Nephron (organoid): ENCODE results near the gene LAMA3.
A peak's percentile ranks its signal among the peaks of the same experiment; 100 is the strongest.

Experiments used
- H3K27ac Mint-ChIP-seq, 3 experiments: 2 replicates each; pipeline ENCODE4 v1.8.0; 2020; ENCODE audit warnings: mixed read lengths in 3 of 3, mild to moderate bottlenecking in 2 of 3, moderate library complexity in 1 of 3
- H3K27me3 Mint-ChIP-seq: 2 replicates; pipeline ENCODE4 v1.8.0; 2021; ENCODE audit warnings: low read depth, mild to moderate bottlenecking, moderate library complexity, mixed read lengths
- H3K36me3 Mint-ChIP-seq: 2 replicates; pipeline ENCODE4 v1.8.0; 2020; ENCODE audit warnings: low read depth, mixed read lengths
- H3K4me1 Mint-ChIP-seq: 2 replicates; pipeline ENCODE4 v1.8.0; 2020; ENCODE audit warnings: mixed read lengths
- H3K4me3 Mint-ChIP-seq, 3 experiments: 2 replicates each; pipeline ENCODE4 v1.8.0; 2020; ENCODE audit warnings: mild to moderate bottlenecking in 3 of 3, mixed read lengths in 3 of 3, moderate library complexity in 2 of 3
- H3K9me3 Mint-ChIP-seq: 2 replicates; pipeline ENCODE4 v1.8.0; 2020; ENCODE audit warnings: mixed read lengths
- TF ChIP-seq, protein P1 (sequence below), 3 experiments: fragments of 200-600 bp; sonication (generic); IDR thresholded peaks; one replicate each; pipeline ENCODE4 v1.5.0; 2021; ENCODE audit warnings: antibody characterized with exemption in 3 of 3; ENCODE audit not compliant: unreplicated experiment in 3 of 3

Gene LAMA3

DNA sequence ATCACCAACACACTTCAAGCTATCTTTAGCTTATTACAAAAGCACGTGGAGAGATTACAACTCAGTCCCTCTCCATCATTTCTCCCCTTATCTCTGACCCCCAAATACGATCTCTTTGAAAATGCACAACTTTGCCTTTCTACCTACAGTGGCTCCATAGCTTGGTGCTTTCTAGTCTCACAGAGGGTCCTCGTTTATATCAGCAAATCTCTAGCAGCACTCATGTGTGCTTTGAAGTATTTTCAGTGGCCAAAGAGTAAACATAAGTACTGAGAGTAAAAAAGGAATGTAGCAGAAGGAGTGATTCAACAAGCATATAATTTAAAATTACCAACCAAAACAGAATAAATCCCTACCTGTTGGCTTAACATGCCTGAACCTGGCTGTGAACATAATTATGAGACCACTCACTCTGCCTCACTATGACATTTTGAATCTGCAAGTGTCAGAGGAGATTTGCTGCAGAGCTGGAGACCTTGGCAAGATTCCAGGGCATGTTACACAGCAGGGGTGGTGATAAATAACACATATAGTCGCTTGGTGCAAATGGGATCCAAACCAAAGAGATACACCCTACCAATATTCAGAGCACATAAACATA is 54.6 kb downstream of the LAMA3 start:
- H3K4me3 Mint-ChIP-seq: no peak overlapping the region
- TF ChIP-seq, protein P1, sequence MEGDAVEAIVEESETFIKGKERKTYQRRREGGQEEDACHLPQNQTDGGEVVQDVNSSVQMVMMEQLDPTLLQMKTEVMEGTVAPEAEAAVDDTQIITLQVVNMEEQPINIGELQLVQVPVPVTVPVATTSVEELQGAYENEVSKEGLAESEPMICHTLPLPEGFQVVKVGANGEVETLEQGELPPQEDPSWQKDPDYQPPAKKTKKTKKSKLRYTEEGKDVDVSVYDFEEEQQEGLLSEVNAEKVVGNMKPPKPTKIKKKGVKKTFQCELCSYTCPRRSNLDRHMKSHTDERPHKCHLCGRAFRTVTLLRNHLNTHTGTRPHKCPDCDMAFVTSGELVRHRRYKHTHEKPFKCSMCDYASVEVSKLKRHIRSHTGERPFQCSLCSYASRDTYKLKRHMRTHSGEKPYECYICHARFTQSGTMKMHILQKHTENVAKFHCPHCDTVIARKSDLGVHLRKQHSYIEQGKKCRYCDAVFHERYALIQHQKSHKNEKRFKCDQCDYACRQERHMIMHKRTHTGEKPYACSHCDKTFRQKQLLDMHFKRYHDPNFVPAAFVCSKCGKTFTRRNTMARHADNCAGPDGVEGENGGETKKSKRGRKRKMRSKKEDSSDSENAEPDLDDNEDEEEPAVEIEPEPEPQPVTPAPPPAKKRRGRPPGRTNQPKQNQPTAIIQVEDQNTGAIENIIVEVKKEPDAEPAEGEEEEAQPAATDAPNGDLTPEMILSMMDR (IDR thresholded peaks at IDR 0.05; ENCODE audit: unreplicated experiment in 3 of 3): no peak
- H3K36me3 Mint-ChIP-seq: no peaks in the 10 kb centered on the region
- peaks cover 20% of the 10 kb centered on the region for H3K4me1 Mint-ChIP-seq
- H3K9me3 Mint-ChIP-seq: no peaks in the 10 kb centered on the region
- no peak overlapping the region for H3K27ac Mint-ChIP-seq
- H3K27me3 Mint-ChIP-seq: peaks cover 9% of the 10 kb centered on the region

GRCh38 chr18:23745366-23745765 is 56.1 kb downstream of the LAMA3 start:
- Mint-ChIP-seq H3K36me3 (no peaks in the 10 kb centered on the region), H3K4me1 (peaks cover 8% of the 10 kb centered on the region), H3K27me3 (peaks cover 9% of the 10 kb centered on the region), H3K4me3 (no peak overlapping the region), H3K9me3 (no peaks in the 10 kb centered on the region), H3K27ac (no peak overlapping the region)
- TF ChIP-seq, protein P1 (IDR thresholded peaks at IDR 0.05; ENCODE audit: unreplicated experiment in 3 of 3): no peak

DNA sequence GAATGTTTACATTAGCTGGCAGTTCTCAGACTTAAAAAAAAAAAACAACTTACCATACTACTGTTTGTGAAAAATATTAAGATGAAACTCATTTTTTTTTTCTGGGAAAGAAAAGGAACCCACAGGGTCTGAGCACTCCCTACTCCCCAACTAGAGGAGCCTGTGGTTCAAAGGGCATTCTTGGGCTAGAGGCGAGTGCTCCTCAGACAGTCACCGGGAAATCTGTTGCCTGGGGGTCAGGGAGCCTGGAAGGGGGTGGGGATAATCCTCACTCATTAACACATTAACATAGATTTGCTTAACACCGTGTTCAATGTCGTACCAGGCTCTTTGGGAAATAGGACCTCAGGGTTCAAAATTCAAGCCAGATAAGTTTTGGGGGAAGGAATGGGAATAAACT is 57.6 kb downstream of the LAMA3 start:
- H3K27me3 Mint-ChIP-seq: peaks cover 9% of the 10 kb centered on the region
- no peak overlapping the region for H3K27ac Mint-ChIP-seq
- H3K9me3 Mint-ChIP-seq: no peaks in the 10 kb centered on the region
- no peak overlapping the region for H3K4me3 Mint-ChIP-seq
- peaks cover 4% of the 10 kb centered on the region for H3K4me1 Mint-ChIP-seq
- TF ChIP-seq, protein P1 (IDR thresholded peaks at IDR 0.05; ENCODE audit: unreplicated experiment in 3 of 3): no peak
- no peaks in the 10 kb centered on the region for H3K36me3 Mint-ChIP-seq

DNA sequence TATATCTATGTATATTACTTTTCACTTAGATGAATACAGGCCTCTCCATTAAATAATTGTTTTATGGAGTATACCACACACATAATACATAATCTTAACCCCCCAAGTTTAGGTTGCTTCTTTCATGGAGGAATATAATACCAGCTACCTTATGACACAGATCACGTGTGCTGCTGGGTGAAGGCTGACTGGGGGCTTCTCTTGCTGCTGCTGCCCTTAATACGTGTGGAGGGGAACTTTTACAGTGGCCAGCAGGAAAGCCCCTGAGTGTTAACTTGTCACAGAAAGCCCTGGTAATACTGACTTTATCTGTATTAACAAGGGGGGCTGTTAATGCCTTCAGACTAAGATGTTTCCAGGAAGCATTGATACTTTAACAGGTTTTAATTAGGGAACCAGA is 63.1 kb downstream of the LAMA3 start:
- Mint-ChIP-seq H3K4me3 (no peak overlapping the region), H3K36me3 (no peaks in the 10 kb centered on the region), H3K9me3 (no peaks in the 10 kb centered on the region), H3K27ac (peak overlapping the region in 1 of 3 experiments; percentile 47), H3K4me1 (peaks cover 2% of the 10 kb centered on the region), H3K27me3 (no peaks in the 10 kb centered on the region)
- TF ChIP-seq, protein P1 (IDR thresholded peaks at IDR 0.05; ENCODE audit: unreplicated experiment in 3 of 3): no peak

DNA sequence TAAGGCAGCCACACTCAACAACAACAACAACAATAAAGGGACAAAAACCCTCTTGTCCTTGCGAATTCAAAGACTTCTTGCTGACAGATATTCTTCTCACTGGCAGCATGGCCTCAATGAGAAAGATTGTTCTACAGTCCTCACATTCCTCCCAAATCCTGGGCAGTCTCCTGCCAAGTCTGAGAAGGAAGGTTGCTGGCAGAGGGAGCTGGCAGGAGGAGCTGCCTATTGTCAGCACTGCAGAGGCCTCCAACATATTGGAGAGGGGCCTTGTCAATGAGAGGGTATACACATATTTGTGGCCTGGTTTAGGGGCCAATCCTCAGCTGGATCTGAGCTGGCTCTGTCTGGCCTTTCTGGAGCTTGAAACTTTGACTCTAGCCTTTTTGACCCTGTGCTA is 63.5 kb downstream of the LAMA3 start:
- TF ChIP-seq, protein P1 (IDR thresholded peaks at IDR 0.05; ENCODE audit: unreplicated experiment in 3 of 3): no peak

More for the DNA sequence above, 63.5 kb downstream of the LAMA3 start:
- H3K36me3 Mint-ChIP-seq: no peaks in the 10 kb centered on the region
- no peaks in the 10 kb centered on the region for H3K27me3 Mint-ChIP-seq
- H3K4me3 Mint-ChIP-seq: no peak overlapping the region
- H3K4me1 Mint-ChIP-seq: peaks cover 7% of the 10 kb centered on the region
- no peaks in the 10 kb centered on the region for H3K9me3 Mint-ChIP-seq
- H3K27ac Mint-ChIP-seq: peak overlapping the region in 1 of 3 experiments; percentile 47
